ENCODE results near the gene HTR1E.
"Not testable (repeated sequence)": the region's sequence is repeated elsewhere in the genome, so short reads cannot be mapped to it uniquely, and the experiment has no call there.

Gene HTR1E

GRCh38 chr6:87001494-87001893, 64.2 kb downstream of the HTR1E start:
- DNase-seq = no peak

- not testable (repeated sequence) for DNase-seq
These were observed 65.1 kb downstream of the HTR1E start for GRCh38 chr6:87002391-87002790.

GRCh38 chr6:87006541-87006940, 69.2 kb downstream of the HTR1E start:
- DNase-seq = not testable (repeated sequence)

- not testable (repeated sequence) for DNase-seq
These were observed 72.3 kb downstream of the HTR1E start for GRCh38 chr6:87009581-87009980.

GRCh38 chr6:87012035-87012434, 74.7 kb downstream of the HTR1E start:
- no peak for DNase-seq

- DNase-seq = no peak
These were observed 75.4 kb downstream of the HTR1E start for GRCh38 chr6:87012743-87013142.

- DNase-seq = no peak
These were observed 79.4 kb downstream of the HTR1E start for GRCh38 chr6:87016772-87017171.

- DNase-seq = no peak
These were observed 89.7 kb downstream of the HTR1E start for GRCh38 chr6:87027021-87027420.

GRCh38 chr6:87029711-87030314, 92.5 kb downstream of the HTR1E start:
- DNase-seq = peak; percentile 24 to 74

- no peak for DNase-seq
These were observed 103.4 kb downstream of the HTR1E start for GRCh38 chr6:87040729-87041128.

GRCh38 chr6:87045521-87046075, 108.3 kb downstream of the HTR1E start:
- no peak for DNase-seq

GRCh38 chr6:87049779-87050178, 112.5 kb downstream of the HTR1E start:
- DNase-seq = no peak

GRCh38 chr6:87053312-87053711, 116.0 kb downstream of the HTR1E start:
- no peak for DNase-seq

- DNase-seq = no peak
These were observed 117.0 kb downstream of the HTR1E start for GRCh38 chr6:87054143-87054833.

- DNase-seq = no peak
These were observed 122.6 kb downstream of the HTR1E start for GRCh38 chr6:87059943-87060342.

GRCh38 chr6:87065117-87065516, 127.8 kb downstream of the HTR1E start:
- DNase-seq = no peak

All from NCI-H524 (cell line).